H1 (cell line): ENCODE results near the gene STEEP1. TPM values are rescaled to one million over a fixed set of nuclear protein-coding genes. Genes with fewer than 3 reads are reported as not detected.

ENCODE experiments used
- CTCF ChIA-PET: fragments of 300-600 bp; sonication (Branson Sonifier 250); formaldehyde crosslinking; loops from one replicate; lab custom pipeline; 2021; ENCODE audit not compliant: partially characterized antibody; lab: Charles Lee
- POLR2A ChIA-PET: fragments of 300-600 bp; sonication (Branson Sonifier 250); formaldehyde crosslinking; loops from one replicate; lab custom pipeline; 2021; ENCODE audit warnings: inconsistent platforms; ENCODE audit not compliant: partially characterized antibody; lab: Charles Lee
- DNase-seq, 2 experiments: peaks; one replicate each; pipeline versions ENCODE4 v3.0.0 to v3.0.0-alpha.2; 2010 to 2022; ENCODE audit warnings: low spot score in 2 of 2, low read depth in 1 of 2, mixed read lengths in 1 of 2
- FAIRE-seq: peaks from 2 replicates; lab custom pipeline; 2011; peaks lifted over from hg19 to GRCh38; lab: Jason Lieb, UNC
- H2AFZ ChIP-seq: 2 replicates; pipeline ENCODE4 v1.8.1; 2012; ENCODE audit warnings: low read length, inconsistent platforms
- H2AK5ac ChIP-seq: 2 replicates; pipeline ENCODE4 v1.6.1; 2013; ENCODE audit warnings: low read depth, low read length
- H2BK120ac ChIP-seq: replicated peaks from 2 replicates; pipeline ENCODE3; 2013; ENCODE audit warnings: low read depth, low read length, inconsistent platforms
- H2BK12ac ChIP-seq: 2 replicates; pipeline ENCODE4 v1.6.1; 2013; ENCODE audit warnings: low read depth, low read length
- H2BK15ac ChIP-seq: 2 replicates; pipeline ENCODE4 v1.6.1; 2013; ENCODE audit warnings: low read length
- H2BK20ac ChIP-seq: 2 replicates; pipeline ENCODE4 v1.6.1; 2013; ENCODE audit warnings: low read length
- H2BK5ac ChIP-seq: 2 replicates; pipeline ENCODE4 v1.6.1; 2013; ENCODE audit warnings: low read depth, low read length
- H3K14ac ChIP-seq: 2 replicates; pipeline ENCODE4 v1.6.1; 2013; ENCODE audit warnings: inconsistent platforms; ENCODE audit not compliant: insufficient read length
- H3K18ac ChIP-seq: 2 replicates; pipeline ENCODE4 v1.6.1; 2013; ENCODE audit warnings: low read length; ENCODE audit errors: extremely low read depth
- H3K23ac ChIP-seq: 2 replicates; pipeline ENCODE4 v1.6.1; 2013; ENCODE audit warnings: inconsistent platforms; ENCODE audit not compliant: insufficient read length
- H3K23me2 ChIP-seq: 2 replicates; pipeline ENCODE4 v1.6.1; 2013; ENCODE audit warnings: low read depth, low read length
- H3K27ac ChIP-seq: 2 replicates; pipeline ENCODE4 v1.6.1; 2011; ENCODE audit warnings: low read depth, low read length, inconsistent platforms
- H3K27me3 ChIP-seq, 4 experiments: replicated peaks in 1 of 4; 1 replicate in 1 of 4; 2 replicates in 3 of 4; pipeline versions ENCODE4 v1.6.1 to v1.8.1; 2011 to 2013; ENCODE audit warnings: low read length in 3 of 4, mild to moderate bottlenecking in 3 of 4, inconsistent platforms in 2 of 4, mixed read lengths in 2 of 4, moderate library complexity in 1 of 4; ENCODE audit not compliant: control insufficient read depth in 3 of 4, insufficient read depth in 3 of 4; ENCODE audit errors: extremely low read depth in 1 of 4
- H3K36me3 ChIP-seq, 4 experiments: 2 replicates each; pipeline versions ENCODE4 v1.6.1 to v1.8.1; 2011 to 2013; ENCODE audit warnings: mild to moderate bottlenecking in 4 of 4, low read length in 3 of 4, moderate library complexity in 2 of 4, control low read depth in 1 of 4, inconsistent platforms in 1 of 4; ENCODE audit not compliant: insufficient read depth in 4 of 4, control insufficient read depth in 2 of 4
- H3K4ac ChIP-seq: replicated peaks from 2 replicates; pipeline ENCODE3; 2013; ENCODE audit warnings: low read length, low read depth, mixed read lengths, inconsistent platforms; ENCODE audit not compliant: insufficient read length
- H3K4me1 ChIP-seq, 4 experiments: replicated peaks in 1 of 4; 1 replicate in 1 of 4; 2 replicates in 3 of 4; pipeline versions ENCODE4 v1.6.1 to v1.8.1; 2011 to 2013; ENCODE audit warnings: low read length in 3 of 4, inconsistent platforms in 2 of 4, mixed read lengths in 1 of 4; ENCODE audit not compliant: insufficient read depth in 4 of 4, control insufficient read depth in 3 of 4
- H3K4me2 ChIP-seq, 2 experiments: 2 replicates each; pipeline versions ENCODE4 v1.6.1 to v1.8.1; 2011 to 2013; ENCODE audit warnings: low read depth in 2 of 2, low read length in 2 of 2, control low read depth in 1 of 2, inconsistent platforms in 1 of 2, mild to moderate bottlenecking in 1 of 2; ENCODE audit not compliant: insufficient read depth in 1 of 2
- H3K4me3 ChIP-seq, 4 experiments: fragments of 200-600, 300-600 bp in 1 of 4; sonication (generic), shearing (Covaris generic), sonication (Bioruptor Twin) in 1 of 4; 2 replicates each; pipeline versions ENCODE4 v1.5.1 to v1.8.1; 2011 to 2016; ENCODE audit warnings: low read length in 4 of 4, low read depth in 3 of 4, control low read depth in 2 of 4, inconsistent platforms in 2 of 4, mild to moderate bottlenecking in 2 of 4, mixed read lengths in 1 of 4, moderate library complexity in 1 of 4; ENCODE audit not compliant: insufficient read depth in 2 of 4; ENCODE audit errors: extremely low read depth in 1 of 4
- H3K56ac ChIP-seq: replicated peaks from 2 replicates; pipeline ENCODE3; 2013; ENCODE audit warnings: low read depth, mild to moderate bottlenecking, mixed read lengths, low read length, inconsistent platforms; ENCODE audit not compliant: insufficient read length
- H3K79me1 ChIP-seq: 2 replicates; pipeline ENCODE4 v1.6.1; 2013; ENCODE audit warnings: low read depth, low read length, control low read depth
- H3K79me2 ChIP-seq, 2 experiments: 2 replicates each; pipeline versions ENCODE4 v1.6.1 to v1.8.1; 2012 to 2013; ENCODE audit warnings: low read length in 2 of 2, mild to moderate bottlenecking in 2 of 2, inconsistent platforms in 1 of 2; ENCODE audit not compliant: insufficient read depth in 2 of 2, control insufficient read depth in 1 of 2
- H3K9ac ChIP-seq, 4 experiments: replicated peaks in 1 of 4; 1 replicate in 1 of 4; 2 replicates in 3 of 4; pipeline versions ENCODE4 v1.6.1 to v1.8.1; 2011 to 2013; ENCODE audit warnings: low read depth in 3 of 4, low read length in 3 of 4, control low read depth in 2 of 4, mild to moderate bottlenecking in 2 of 4, moderate library complexity in 2 of 4, inconsistent platforms in 1 of 4; ENCODE audit errors: extremely low read depth in 1 of 4
- H3K9me3 ChIP-seq, 2 experiments: 2 replicates each; pipeline versions ENCODE4 v1.6.1 to v1.8.1; 2012 to 2013; ENCODE audit warnings: mild to moderate bottlenecking in 2 of 2, moderate library complexity in 2 of 2, control low read depth in 1 of 2, inconsistent platforms in 1 of 2, low read depth in 1 of 2, low read length in 1 of 2, mixed read lengths in 1 of 2; ENCODE audit not compliant: insufficient read depth in 2 of 2
- H4K20me1 ChIP-seq, 2 experiments: replicated peaks in 1 of 2; 2 replicates each; pipeline versions ENCODE3 to v1.8.1; 2011 to 2013; ENCODE audit warnings: inconsistent platforms in 2 of 2, low read length in 2 of 2, mild to moderate bottlenecking in 1 of 2; ENCODE audit not compliant: insufficient read depth in 2 of 2, control insufficient read depth in 1 of 2
- H4K5ac ChIP-seq: 2 replicates; pipeline ENCODE4 v1.6.1; 2013; ENCODE audit warnings: low read length, low read depth, mixed read lengths, inconsistent platforms; ENCODE audit not compliant: insufficient read length
- H4K8ac ChIP-seq: 2 replicates; pipeline ENCODE4 v1.8.0; 2013; ENCODE audit warnings: mild to moderate bottlenecking, moderate library complexity, low read length, inconsistent platforms; ENCODE audit not compliant: insufficient read depth; ENCODE audit errors: extremely low read depth
- H4K91ac ChIP-seq: replicated peaks from 2 replicates; pipeline ENCODE3; 2013; ENCODE audit warnings: low read length, mixed read lengths, inconsistent platforms; ENCODE audit not compliant: insufficient read length
- CREB1 ChIP-seq: IDR thresholded peaks from 2 replicates; pipeline ENCODE4 v1.6.1; 2012; ENCODE audit warnings: inconsistent platforms
- EGR1 ChIP-seq: IDR thresholded peaks from 2 replicates; pipeline ENCODE4 v1.6.1; 2011; ENCODE audit warnings: low read depth, low read length, borderline replicate concordance
- EP300 ChIP-seq, 2 experiments: IDR thresholded peaks; 1 replicate in 1 of 2; 2 replicates in 1 of 2; pipeline ENCODE4 v1.6.1; 2011 to 2012; ENCODE audit warnings: low read depth in 2 of 2, low read length in 2 of 2, mild to moderate bottlenecking in 2 of 2, borderline replicate concordance in 1 of 2, inconsistent platforms in 1 of 2, moderate library complexity in 1 of 2
- JUN ChIP-seq: IDR thresholded peaks from 2 replicates; pipeline ENCODE4 v1.6.1; 2011; ENCODE audit warnings: low read depth, mild to moderate bottlenecking, improper control_type of control experiment, low read length
- MAFK ChIP-seq: IDR thresholded peaks from 2 replicates; pipeline ENCODE4 v1.6.1; 2012; ENCODE audit warnings: low read depth, mild to moderate bottlenecking, improper control_type of control experiment, low read length
- RFX5 ChIP-seq: IDR thresholded peaks from 2 replicates; pipeline ENCODE4 v1.6.1; 2011; ENCODE audit warnings: low read depth, low read length, improper control_type of control experiment, borderline replicate concordance
- SAP30 ChIP-seq: fragments of 300-600 bp; sonication (generic); IDR thresholded peaks from 2 replicates; pipeline ENCODE4 v1.7.1; 2012; ENCODE audit warnings: low read length, moderate library complexity, mild to moderate bottlenecking, inconsistent platforms; ENCODE audit not compliant: insufficient read depth, insufficient replicate concordance
- WGBS, 2 experiments: shearing (Covaris generic) in 1 of 2; methylation state at CpG; one replicate each; pipeline versions ENCODE4 v1.1.6 to v1.1.7; 2013 to 2015; ENCODE audit warnings: low lambda C conversion rate in 2 of 2, mixed read lengths in 2 of 2, inconsistent platforms in 1 of 2, low coverage in 1 of 2, missing lambda C conversion rate in 1 of 2; ENCODE audit not compliant: insufficient replicate concordance in 2 of 2, insufficient coverage in 1 of 2, insufficient read length in 1 of 2; ENCODE audit errors: extremely low coverage in 1 of 2, missing lambda C conversion rate in 1 of 2; 5-methylcytosine and 5-hydroxymethylcytosine counted together
- polyA plus RNA-seq, 7 experiments: library from polyadenylated mRNA; depleted of rRNA in 3 of 7; stranded (reverse) in 5 of 7; unstranded in 2 of 7; fragments of >200 nt in 5 of 7; fragments of 200-250 nt in 2 of 7; gene quantifications; 1 replicate in 5 of 7; 2 replicates in 1 of 7; 4 replicates in 1 of 7; pipeline versions ENCODE4 v1.2.1 to v1.2.3, GENCODE V29; 2011 to 2013; ENCODE audit warnings: missing spikeins in 2 of 7, mixed read lengths in 2 of 7
- total RNA-seq: library from RNA; stranded (reverse); fragmentation: NEBNext Ultra II Directional; extraction: Animal tissue kit (Norgen Biotek cat#: 25700); gene quantifications from 2 replicates; pipeline ENCODE4 v1.2.1, GENCODE V29; 2021

STEEP1 gene
- total and polyA plus RNA-seq, 2 of the 8 experiments (the other 6 are each of a cell fraction or from before 2014, with no cell fraction given), result 9.2 to 29.7 TPM

GRCh38 chrX:119497185-119497584 is 68.0 kb downstream of the STEEP1 start:
- no peaks in the 10 kb centered on the region for H3K4me1 ChIP-seq
- no peak overlapping the region for H3K23ac ChIP-seq
- no peaks in the 10 kb centered on the region for H3K36me3 ChIP-seq
- no peaks in the 10 kb centered on the region for H3K23me2 ChIP-seq
- H2BK20ac ChIP-seq, result no peak overlapping the region
- H3K4ac ChIP-seq, result no peak overlapping the region
- H3K9me3 ChIP-seq, result no peaks in the 10 kb centered on the region
- no peak overlapping the region for H2AK5ac ChIP-seq
- DNase-seq (no peak), FAIRE-seq (no peak)
- CTCF ChIA-PET, result interaction anchor here (0.9 to 3.1 kb wide), 5 partner anchors 9 to 233 kb away, joined by 3 to 11 read pairs (median 3); no protein-coding TSS in a partner anchor
- H3K4me2 ChIP-seq, result no peak overlapping the region
- WGBS, 2 experiments, result 100% methylated on average over 1 of the region's 1 CpG; no CpG with 5 or more reads in 1 of the 2 experiments
- no peak overlapping the region for H2BK5ac ChIP-seq
- H3K56ac ChIP-seq, result no peak overlapping the region
- no peak overlapping the region for H2AFZ ChIP-seq
- TF ChIP-seq JUN (no peak), SAP30 (no peak), MAFK (no peak), RFX5 (no peak), EP300 (IDR thresholded peaks at IDR 0.05; ENCODE audit: borderline replicate concordance in 1 of 2, low read depth in 2 of 2, low read length in 2 of 2) (no peak), CREB1 (no peak), EGR1 (no peak)
- TF ChIP-seq, all 59 proteins: peak for 0
- H4K91ac ChIP-seq, result no peak overlapping the region
- no peak overlapping the region for H3K27ac ChIP-seq
- no peaks in the 10 kb centered on the region for H3K79me1 ChIP-seq
- H3K27me3 ChIP-seq, result no peaks in the 10 kb centered on the region
- POLR2A ChIA-PET, result no interaction called here
- no peak overlapping the region for H4K5ac ChIP-seq
- no peak overlapping the region for H4K8ac ChIP-seq
- no peak overlapping the region for H3K4me3 ChIP-seq
- no peak overlapping the region for H2BK15ac ChIP-seq
- H3K14ac ChIP-seq, result no peak overlapping the region
- no peak overlapping the region for H3K9ac ChIP-seq
- H3K79me2 ChIP-seq, result no peaks in the 10 kb centered on the region
- no peaks in the 10 kb centered on the region for H4K20me1 ChIP-seq
- no peak overlapping the region; the same call in 1 of the 2 replicates for H3K18ac ChIP-seq
- H2BK12ac ChIP-seq, result no peak overlapping the region
- no peak overlapping the region for H2BK120ac ChIP-seq
